Coronary artery (tissue), 2 donors: ENCODE measurements around the gene GRM1.

Experiments
- DNase-seq: peaks from one replicate; pipeline ENCODE4 v3.0.0-alpha.2; 2017; ENCODE audit warnings: low spot score
- H3K27ac ChIP-seq, 2 donors: fragments of 200-600 bp; sonication (generic); one replicate each; pipeline ENCODE4 v1.5.1; 2016 to 2019
- H3K4me3 ChIP-seq: fragments of 200-600 bp; sonication (generic); 2 replicates; pipeline ENCODE4 v1.5.1; 2016; ENCODE audit warnings: mild to moderate bottlenecking, moderate library complexity
- CTCF ChIP-seq: fragments of 200-600 bp; sonication (generic); IDR thresholded peaks from one replicate; pipeline ENCODE4 v1.5.1; 2019; ENCODE audit warnings: antibody characterized with exemption

The GRM1 gene

GRCh38 chr6:146304181-146304580 lies 275.3 kb downstream of the GRM1 start:
- Histone ChIP-seq H3K27ac (no peak overlapping the region), H3K4me3 (no peak overlapping the region)
- no peak for DNase-seq
- TF ChIP-seq CTCF = no peak

DNA sequence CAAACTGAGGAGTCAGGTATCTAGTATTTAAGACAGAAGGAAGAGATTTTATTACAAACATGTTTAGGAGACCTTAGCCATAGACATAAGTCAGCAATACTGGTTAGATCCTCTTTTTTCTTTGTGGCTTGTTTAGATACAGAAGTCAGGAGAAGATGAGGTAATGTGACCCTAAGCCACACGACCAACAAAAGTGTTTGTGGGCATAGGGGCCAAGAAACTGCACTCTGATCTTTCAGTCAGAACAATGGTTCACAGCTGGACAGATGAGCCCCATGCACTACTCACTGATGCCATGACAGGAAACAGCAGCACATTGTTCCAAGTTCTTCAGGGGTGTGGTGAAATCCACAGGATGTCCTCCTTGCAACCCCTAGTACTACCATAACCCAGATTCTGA lies 276.2 kb downstream of the GRM1 start:
- TF ChIP-seq CTCF = no peak
- no peak for DNase-seq
- H3K4me3 ChIP-seq = no peak overlapping the region
- H3K27ac ChIP-seq = no peak overlapping the region

- no peak overlapping the region for H3K4me3 ChIP-seq
- no peak overlapping the region for H3K27ac ChIP-seq
- TF ChIP-seq CTCF = no peak
- DNase-seq = no peak
Observed at GRCh38 chr6:146305951-146306350, 277.1 kb downstream of the GRM1 start.

DNA sequence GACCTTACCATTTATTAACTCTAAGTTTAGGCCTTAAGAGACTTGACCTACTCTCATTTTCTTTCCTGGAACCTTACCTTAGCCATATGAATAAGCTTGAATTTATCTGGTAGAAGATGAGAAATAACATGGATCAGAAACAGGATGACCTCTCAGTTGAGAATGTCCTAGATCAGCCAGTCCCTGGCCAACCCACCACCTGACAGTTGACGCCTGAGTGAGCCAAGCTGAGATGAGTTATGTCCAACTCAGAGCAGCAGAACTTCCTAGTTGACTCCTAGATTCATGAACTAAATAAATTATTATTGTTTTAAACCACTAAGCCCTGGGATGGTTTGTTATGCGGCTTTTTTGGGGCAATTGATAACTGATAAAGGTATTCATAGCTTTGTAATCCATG lies 281.8 kb downstream of the GRM1 start:
- H3K27ac ChIP-seq = no peak overlapping the region
- DNase-seq = no peak
- H3K4me3 ChIP-seq = no peak overlapping the region
- no peak for TF ChIP-seq CTCF

DNA sequence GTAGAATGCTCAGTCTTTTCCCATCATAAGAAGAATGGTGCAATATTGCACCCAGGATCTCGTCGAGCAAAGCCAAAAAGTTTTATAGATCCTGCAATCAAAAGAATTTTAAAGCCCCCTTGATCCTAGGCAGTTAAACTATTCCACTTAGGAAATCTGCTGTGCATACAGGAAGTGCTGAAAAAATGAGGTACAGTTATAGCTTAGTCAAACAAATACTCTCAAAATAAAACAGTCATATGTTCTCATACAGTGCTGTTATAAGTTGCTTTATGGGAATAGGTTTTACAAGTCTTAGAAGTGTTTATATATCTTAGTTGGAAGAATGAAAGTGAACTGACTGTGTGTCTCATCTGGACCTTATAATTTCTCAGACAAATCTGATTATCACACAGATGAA lies 282.2 kb downstream of the GRM1 start:
- no peak overlapping the region for H3K4me3 ChIP-seq
- H3K27ac ChIP-seq = no peak overlapping the region
- no peak for TF ChIP-seq CTCF
- no peak for DNase-seq

GRCh38 chr6:146312608-146313007 lies 283.7 kb downstream of the GRM1 start:
- Histone ChIP-seq H3K27ac (no peak overlapping the region), H3K4me3 (no peak overlapping the region)
- TF ChIP-seq CTCF = no peak
- no peak for DNase-seq

- H3K27ac ChIP-seq = no peak overlapping the region
- H3K4me3 ChIP-seq = no peak overlapping the region
- DNase-seq = no peak
- no peak for TF ChIP-seq CTCF
Observed at GRCh38 chr6:146315381-146316174, 286.7 kb downstream of the GRM1 start.
